GM12872 (cell line): ENCODE data around the gene FBXO31.
A peak's percentile ranks its signal among the peaks of the same experiment; 100 is the strongest.

Experiments used
- CTCF ChIP-seq: IDR thresholded peaks from 3 replicates; pipeline ENCODE4 v1.5.1; 2011; ENCODE audit warnings: low read depth, mild to moderate bottlenecking, low read length, moderate library complexity; ENCODE audit not compliant: insufficient read depth

FBXO31 gene

GRCh38 chr16:87422106-87422505 is 38.5 kb upstream of the FBXO31 start:
- TF ChIP-seq CTCF = no peak

DNA sequence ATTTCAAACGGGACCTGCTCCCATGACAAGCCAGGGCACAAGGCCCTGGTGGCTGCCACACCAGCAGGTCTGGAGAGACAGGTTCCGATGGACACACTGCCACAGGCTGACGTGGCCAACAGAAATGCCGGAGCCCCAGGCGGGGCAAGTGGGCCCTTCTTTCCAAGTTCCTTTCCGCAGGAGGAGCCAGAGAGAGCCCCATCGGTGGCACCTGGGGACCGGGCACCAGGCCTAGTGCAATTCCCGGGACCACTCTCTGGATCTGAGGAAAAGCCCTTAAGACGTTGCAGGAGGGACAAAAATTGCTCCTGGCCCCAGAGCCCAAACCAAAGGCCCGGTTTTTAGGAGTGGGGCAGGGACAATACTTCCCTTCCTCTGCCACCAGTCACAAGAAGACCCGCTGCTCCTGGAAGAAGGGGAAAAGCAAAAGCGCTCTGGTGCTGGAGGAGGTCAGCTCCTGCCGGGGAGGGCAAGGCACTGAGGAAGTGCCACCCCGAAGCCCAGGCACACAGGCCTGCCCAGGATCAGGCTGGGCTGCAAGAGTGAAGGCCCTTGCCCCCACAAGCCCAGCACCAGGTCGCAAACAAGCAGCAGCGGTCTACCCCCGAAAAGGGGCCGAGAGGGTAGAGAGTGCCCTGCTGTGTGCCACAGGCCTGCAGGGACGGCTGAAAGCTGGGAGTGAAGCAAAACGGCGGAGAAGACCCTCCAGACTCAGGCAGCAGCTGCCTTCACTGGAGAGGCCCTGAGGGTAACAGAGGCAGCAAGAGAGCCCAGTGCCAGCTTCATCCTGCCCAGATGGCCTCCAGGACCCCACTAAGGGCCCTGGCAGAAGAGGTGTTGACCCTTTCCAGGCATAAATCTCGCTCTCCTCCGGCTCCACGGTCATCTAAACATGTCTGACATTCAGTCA is 37.7 kb upstream of the FBXO31 start:
- no peak for TF ChIP-seq CTCF

GRCh38 chr16:87420026-87421002 is 36.7 kb upstream of the FBXO31 start:
- peak; percentile 24; the same call in 1 of the 3 replicates for TF ChIP-seq CTCF

GRCh38 chr16:87418644-87419043 is 35.1 kb upstream of the FBXO31 start:
- no peak for TF ChIP-seq CTCF

- no peak for TF ChIP-seq CTCF
Measured at GRCh38 chr16:87418216-87418615, 34.6 kb upstream of the FBXO31 start.

- TF ChIP-seq CTCF = no peak
Measured at GRCh38 chr16:87417528-87417910, 33.9 kb upstream of the FBXO31 start.
